Endothelial cell of umbilical vein (primary cell): ENCODE results near the gene RNMT. TPM values are rescaled to one million over a fixed set of nuclear protein-coding genes. Genes with fewer than 3 reads are reported as not detected.
"Not testable (repeated sequence)": the region's sequence is repeated elsewhere in the genome, so short reads cannot be mapped to it uniquely, and the experiment has no call there.

Source experiments
- BruUV-seq: library from RNA; stranded (reverse); fragments of 400-500 nt; replicated peaks from 2 replicates; lab custom pipeline; 2021; lab: Mats Ljungman, UMichigan
- CTCF ChIA-PET: fragments of 300-600, 350-600 bp; sonication (Branson Sonifier 250); formaldehyde crosslinking; loops from one replicate; lab custom pipeline; 2021; ENCODE audit warnings: antibody characterized with exemption, inconsistent platforms; lab: Charles Lee
- POLR2A ChIA-PET: fragments of 300-600, 350-600 bp; sonication (Branson Sonifier 250); formaldehyde crosslinking; loops from one replicate; lab custom pipeline; 2021; ENCODE audit warnings: antibody characterized with exemption, inconsistent platforms; lab: Charles Lee
- DNase-seq: peaks from one replicate; pipeline ENCODE4 v3.0.0-alpha.2; 2011; ENCODE audit warnings: low read depth, low spot score
- FAIRE-seq: peaks from 2 replicates; lab custom pipeline; 2011; peaks lifted over from hg19 to GRCh38; lab: Jason Lieb, UNC
- H2AFZ ChIP-seq: 2 replicates; pipeline ENCODE4 v1.6.0; 2012; ENCODE audit warnings: low read depth, low read length, control low read depth, inconsistent platforms
- H3K27ac ChIP-seq: 2 replicates; pipeline ENCODE4 v1.5.1; 2011; ENCODE audit warnings: low read depth, mild to moderate bottlenecking, control low read depth, low read length, moderate library complexity; ENCODE audit not compliant: insufficient read depth
- H3K27me3 ChIP-seq, 2 experiments: 2 replicates each; pipeline versions ENCODE4 v1.6.0 to v1.6.1; 2011; ENCODE audit warnings: low read length in 2 of 2, mixed read lengths in 1 of 2; ENCODE audit not compliant: control insufficient read depth in 2 of 2, insufficient read depth in 2 of 2
- H3K36me3 ChIP-seq, 2 experiments: 2 replicates in 1 of 2; 3 replicates in 1 of 2; pipeline ENCODE4 v1.5.1; 2011; ENCODE audit warnings: low read length in 2 of 2, mild to moderate bottlenecking in 1 of 2, moderate library complexity in 1 of 2; ENCODE audit not compliant: control insufficient read depth in 2 of 2, insufficient read depth in 2 of 2; ENCODE audit errors: extremely low read depth in 1 of 2
- H3K4me1 ChIP-seq: 3 replicates; pipeline ENCODE4 v1.5.1; 2011; ENCODE audit warnings: mild to moderate bottlenecking, low read length; ENCODE audit not compliant: control insufficient read depth, insufficient read depth; ENCODE audit errors: extremely low read depth
- H3K4me2 ChIP-seq: 2 replicates; pipeline ENCODE4 v1.6.1; 2011; ENCODE audit warnings: low read length, control low read depth, mixed read lengths; ENCODE audit not compliant: insufficient read depth
- H3K4me3 ChIP-seq, 3 experiments: fragments of 200-600 bp in 1 of 3; sonication (generic), shearing (Covaris generic) in 1 of 3; replicated peaks in 1 of 3; 2 replicates each; pipeline ENCODE4 v1.5.1; 2011 to 2016; ENCODE audit warnings: control low read depth in 3 of 3, low read length in 3 of 3, mild to moderate bottlenecking in 2 of 3, inconsistent platforms in 1 of 3, low read depth in 1 of 3, moderate library complexity in 1 of 3; ENCODE audit not compliant: insufficient read depth in 1 of 3
- H3K79me2 ChIP-seq: 2 replicates; pipeline ENCODE4 v1.6.0; 2012; ENCODE audit warnings: low read length, inconsistent platforms; ENCODE audit not compliant: control insufficient read depth, insufficient read depth
- H3K9ac ChIP-seq: replicated peaks from 2 replicates; pipeline ENCODE3; 2011; ENCODE audit warnings: low read length, control low read depth; ENCODE audit not compliant: insufficient read depth; ENCODE audit errors: extremely low read depth
- H3K9me1 ChIP-seq: replicated peaks from 3 replicates; pipeline ENCODE4 v1.6.0; 2011; ENCODE audit warnings: mild to moderate bottlenecking, low read length; ENCODE audit not compliant: control insufficient read depth, insufficient read depth; ENCODE audit errors: extremely low read depth
- H3K9me3 ChIP-seq: replicated peaks from 2 replicates; pipeline ENCODE4 v1.5.1; 2012; ENCODE audit warnings: low read length, inconsistent platforms; ENCODE audit not compliant: control insufficient read depth, insufficient read depth
- H4K20me1 ChIP-seq: replicated peaks from 2 replicates; pipeline ENCODE3; 2011; ENCODE audit warnings: mild to moderate bottlenecking, low read length; ENCODE audit not compliant: control insufficient read depth, insufficient read depth; ENCODE audit errors: extremely low read depth
- EZH2 ChIP-seq: IDR thresholded peaks from 2 replicates; pipeline ENCODE4 v1.6.1; 2012; ENCODE audit warnings: borderline replicate concordance, low read depth, mild to moderate bottlenecking, moderate library complexity, low read length, inconsistent platforms; ENCODE audit not compliant: severe bottlenecking
- FOS ChIP-seq: IDR thresholded peaks from 2 replicates; pipeline ENCODE4 v1.6.1; 2011; ENCODE audit warnings: mild to moderate bottlenecking, low read length, moderate library complexity, borderline replicate concordance; ENCODE audit not compliant: insufficient read depth
- GATA2 ChIP-seq: IDR thresholded peaks from 2 replicates; pipeline ENCODE4 v1.7.0; 2011; ENCODE audit warnings: low read depth, mild to moderate bottlenecking, moderate library complexity, mixed read lengths, low read length; ENCODE audit not compliant: insufficient read length, insufficient read depth
- JUN ChIP-seq: IDR thresholded peaks from 2 replicates; pipeline ENCODE4 v1.6.1; 2011; ENCODE audit warnings: borderline replicate concordance, low read depth; ENCODE audit not compliant: insufficient read length, insufficient read depth
- MYC ChIP-seq: IDR thresholded peaks from one replicate; pipeline ENCODE4 v1.6.1; 2011; ENCODE audit warnings: mild to moderate bottlenecking, low read depth, low read length
- POLR2A ChIP-seq: IDR thresholded peaks from 2 replicates; pipeline ENCODE4 v1.6.1; 2012; ENCODE audit warnings: low read depth, mild to moderate bottlenecking, control low read depth, low read length
- POLR2AphosphoS5 ChIP-seq: IDR thresholded peaks from 2 replicates; pipeline ENCODE4 v1.6.1; 2012; ENCODE audit warnings: low read depth, mild to moderate bottlenecking, control low read depth, low read length, moderate library complexity; ENCODE audit not compliant: insufficient read depth
- dilution Hi-C: fragments of 300-500 bp; cut with MboI; formaldehyde crosslinking; loops from one replicate; pipeline ENCODE4 v1.15.0; 2019; ENCODE audit warnings: low sequenced_read_pairs; ENCODE audit not compliant: extremely low pct_ligation_motif_present
- intact Hi-C: fragments of 100-400 bp; cut with micrococcal nuclease; formaldehyde crosslinking; loops from one replicate; pipeline ENCODE4 v1.10.0; 2022
- polyA plus RNA-seq, 4 experiments: library from polyadenylated mRNA; depleted of rRNA in 3 of 4; stranded (reverse) in 3 of 4; unstranded in 1 of 4; fragments of >200 nt; gene quantifications; 2 replicates each; pipeline versions ENCODE4 v1.2.1 to v1.2.3, GENCODE V29; 2011 to 2012; ENCODE audit warnings: missing spikeins in 1 of 4
- total RNA-seq: library from RNA; stranded (reverse); gene quantifications from 2 replicates; pipeline ENCODE4 v1.2.3, GENCODE V29; 2021
- TF ChIP-seq, protein P1 (sequence below), 2 donors: IDR thresholded peaks; 1 replicate in 1 of 2; 2 replicates in 1 of 2; pipeline ENCODE4 v1.5.1; 2011; ENCODE audit warnings: low read length in 2 of 2, mild to moderate bottlenecking in 2 of 2, moderate library complexity in 2 of 2, control low read depth in 1 of 2, inconsistent platforms in 1 of 2, low read depth in 1 of 2; ENCODE audit not compliant: insufficient read depth in 1 of 2; ENCODE audit errors: extremely low read depth in 1 of 2
- TF ChIP-seq, protein P2 (sequence below): IDR thresholded peaks from 2 replicates; pipeline ENCODE4 v1.6.1; 2011; ENCODE audit not compliant: insufficient read depth, insufficient read length

Gene RNMT
- total and polyA plus RNA-seq, 2 donors (not counting 3 experiments of a cell fraction or from before 2014, with no cell fraction given): 9.8 to 29.5 TPM

DNA sequence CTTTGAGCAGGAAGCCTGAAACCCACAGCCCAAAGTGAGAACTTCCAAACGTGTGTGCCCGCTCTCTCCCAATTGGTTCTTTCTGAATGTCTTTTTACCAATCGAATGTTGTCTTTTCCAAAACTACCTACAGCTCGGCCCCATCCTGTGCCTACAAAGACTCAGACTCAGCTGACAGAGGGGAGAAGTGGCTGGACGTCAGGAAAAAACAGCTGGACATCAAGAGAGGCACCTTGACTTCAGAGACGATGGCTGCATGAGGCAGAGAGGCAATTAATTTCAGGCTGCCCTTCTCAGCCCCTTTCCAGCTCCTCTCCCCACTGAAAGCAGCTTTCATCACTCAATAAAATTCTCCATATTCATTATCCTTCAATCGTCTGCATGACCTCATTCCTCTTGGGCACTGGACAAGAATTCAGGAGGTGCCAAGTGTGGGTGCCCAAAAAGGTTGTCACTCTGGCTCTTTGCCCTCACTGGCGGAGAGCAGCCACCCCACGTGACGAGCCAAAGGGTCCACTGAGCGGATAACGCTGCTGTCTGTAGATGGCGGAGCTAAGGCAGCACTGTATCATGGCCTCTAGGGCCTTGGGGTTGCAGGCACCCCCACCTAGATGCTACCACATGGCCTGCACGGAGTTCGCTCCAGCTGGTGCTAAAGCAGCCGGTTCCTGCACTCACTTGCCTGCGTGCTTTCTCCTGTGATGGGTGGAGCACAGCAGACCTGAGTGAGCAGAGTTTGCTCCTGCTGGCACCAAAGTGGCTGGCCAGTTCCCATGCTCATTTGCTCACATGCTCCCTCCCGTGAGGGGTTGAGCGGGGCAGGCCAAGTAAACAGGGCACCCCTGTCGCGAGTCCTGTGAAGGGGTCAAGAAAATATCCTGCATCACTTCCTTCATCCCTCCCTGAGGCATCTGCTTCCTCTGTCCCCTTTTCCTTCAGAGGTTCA, 38.0 kb upstream of the RNMT start:
- dilution Hi-C loops: no loop called here
- no peaks in the 10 kb centered on the region for H3K9me1 ChIP-seq
- no peak overlapping the region for H3K4me2 ChIP-seq
- CTCF ChIA-PET: no interaction called here
- H3K9me3 ChIP-seq: no peaks in the 10 kb centered on the region
- no TSS peak for BruUV-seq
- no peak overlapping the region for H3K27ac ChIP-seq
- peak; percentile 12 for DNase-seq
- H3K9ac ChIP-seq: no peak overlapping the region
- POLR2A ChIA-PET: no interaction called here
- H3K4me3 ChIP-seq: no peak overlapping the region
- no peaks in the 10 kb centered on the region for H3K27me3 ChIP-seq
- no peak overlapping the region for H2AFZ ChIP-seq
- intact Hi-C loops: no loop called here
- no peaks in the 10 kb centered on the region for H4K20me1 ChIP-seq
- H3K4me1 ChIP-seq: no peaks in the 10 kb centered on the region
- peaks cover 28% of the 10 kb centered on the region for H3K79me2 ChIP-seq
- H3K36me3 ChIP-seq: no peaks in the 10 kb centered on the region
- TF ChIP-seq FOS: no peak
- TF ChIP-seq, protein P1, sequence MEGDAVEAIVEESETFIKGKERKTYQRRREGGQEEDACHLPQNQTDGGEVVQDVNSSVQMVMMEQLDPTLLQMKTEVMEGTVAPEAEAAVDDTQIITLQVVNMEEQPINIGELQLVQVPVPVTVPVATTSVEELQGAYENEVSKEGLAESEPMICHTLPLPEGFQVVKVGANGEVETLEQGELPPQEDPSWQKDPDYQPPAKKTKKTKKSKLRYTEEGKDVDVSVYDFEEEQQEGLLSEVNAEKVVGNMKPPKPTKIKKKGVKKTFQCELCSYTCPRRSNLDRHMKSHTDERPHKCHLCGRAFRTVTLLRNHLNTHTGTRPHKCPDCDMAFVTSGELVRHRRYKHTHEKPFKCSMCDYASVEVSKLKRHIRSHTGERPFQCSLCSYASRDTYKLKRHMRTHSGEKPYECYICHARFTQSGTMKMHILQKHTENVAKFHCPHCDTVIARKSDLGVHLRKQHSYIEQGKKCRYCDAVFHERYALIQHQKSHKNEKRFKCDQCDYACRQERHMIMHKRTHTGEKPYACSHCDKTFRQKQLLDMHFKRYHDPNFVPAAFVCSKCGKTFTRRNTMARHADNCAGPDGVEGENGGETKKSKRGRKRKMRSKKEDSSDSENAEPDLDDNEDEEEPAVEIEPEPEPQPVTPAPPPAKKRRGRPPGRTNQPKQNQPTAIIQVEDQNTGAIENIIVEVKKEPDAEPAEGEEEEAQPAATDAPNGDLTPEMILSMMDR (IDR thresholded peaks at IDR 0.05; ENCODE audit: extremely low read depth in 1 of 2, insufficient read depth in 1 of 2, low read depth in 1 of 2, low read length in 2 of 2): no peak
- TF ChIP-seq POLR2AphosphoS5: no peak
- no peak for TF ChIP-seq POLR2A
- no peak for TF ChIP-seq JUN
- no peak for TF ChIP-seq MYC
- TF ChIP-seq EZH2: no peak
- no peak for TF ChIP-seq GATA2
- TF ChIP-seq, protein P2, sequence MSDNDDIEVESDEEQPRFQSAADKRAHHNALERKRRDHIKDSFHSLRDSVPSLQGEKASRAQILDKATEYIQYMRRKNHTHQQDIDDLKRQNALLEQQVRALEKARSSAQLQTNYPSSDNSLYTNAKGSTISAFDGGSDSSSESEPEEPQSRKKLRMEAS: no peak
- FAIRE-seq: no peak

DNA sequence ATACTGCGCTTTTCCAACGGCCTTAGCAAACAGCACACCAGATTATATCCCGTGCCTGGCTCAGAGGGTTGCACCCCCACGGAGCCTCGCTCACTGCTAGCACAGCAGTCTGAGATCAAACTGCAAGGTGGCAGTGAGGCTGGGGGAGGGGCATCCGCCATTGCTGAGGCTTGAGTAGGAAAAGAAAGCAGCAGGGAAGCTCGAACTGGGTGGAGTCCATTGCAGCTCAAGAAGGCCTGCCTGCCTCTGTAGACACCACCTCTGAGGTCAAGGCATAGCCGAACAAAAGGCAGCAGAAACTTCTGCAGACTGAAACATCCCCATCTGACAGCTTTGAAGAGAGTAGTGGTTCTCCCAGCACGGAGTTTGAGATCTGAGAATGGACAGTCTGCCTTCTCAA, 36.4 kb upstream of the RNMT start:
- H3K9ac ChIP-seq, FAIRE-seq, H3K4me3 ChIP-seq, H3K36me3 ChIP-seq, H3K9me3 ChIP-seq, intact Hi-C loops, H2AFZ ChIP-seq, H3K9me1 ChIP-seq, BruUV-seq, dilution Hi-C loops, H4K20me1 ChIP-seq, CTCF ChIA-PET, H3K4me1 ChIP-seq, POLR2A ChIA-PET, H3K4me2 ChIP-seq, DNase-seq, H3K27me3 ChIP-seq, H3K27ac ChIP-seq: not testable (repeated sequence)
- H3K79me2 ChIP-seq: peaks cover 26% of the 10 kb centered on the region
